Testis (tissue), 3 donors: Measurements from ENCODE around the gene SUCLG2. TPM values are rescaled to one million over a fixed set of nuclear protein-coding genes. Genes with fewer than 3 reads are reported as not detected.

ENCODE experiments used
- DNase-seq: peaks from one replicate; pipeline ENCODE4 v3.0.0-alpha.2; 2019
- H3K27ac ChIP-seq, 2 donors: fragments of 200-600 bp; sonication (generic); one replicate each; pipeline ENCODE4 v1.5.1; 2019
- H3K27me3 ChIP-seq: fragments of 200-600 bp; sonication (generic); one replicate; pipeline ENCODE4 v1.5.1; 2019
- H3K36me3 ChIP-seq: fragments of 200-600 bp; sonication (generic); one replicate; pipeline ENCODE4 v1.5.1; 2017; ENCODE audit warnings: low read depth; ENCODE audit errors: missing control alignments
- H3K4me1 ChIP-seq: fragments of 200-600 bp; sonication (generic); one replicate; pipeline ENCODE4 v1.5.1; 2019
- H3K4me3 ChIP-seq, 2 donors: fragments of 200-600 bp; sonication (generic); one replicate each; pipeline ENCODE4 v1.5.1; 2017 to 2019
- H3K9me3 ChIP-seq: fragments of 200-600 bp; sonication (generic); one replicate; pipeline ENCODE4 v1.5.1; 2017
- CTCF ChIP-seq, 3 experiments: fragments of 450-650 bp in 2 of 3; fragments of 200-600 bp in 1 of 3; sonication (generic) in 1 of 3; IDR thresholded peaks; one replicate each; pipeline ENCODE4 v1.5.1; 2016 to 2019; ENCODE audit warnings: antibody characterized with exemption in 3 of 3, mild to moderate bottlenecking in 2 of 3, moderate library complexity in 1 of 3
- POLR2A ChIP-seq: fragments of 450-650 bp; IDR thresholded peaks from one replicate; pipeline ENCODE4 v1.6.1; 2017; ENCODE audit warnings: antibody characterized with exemption, mild to moderate bottlenecking, moderate library complexity
- WGBS, 2 donors: methylation state at CpG; one replicate each; pipeline ENCODE4 v1.1.5; 2018; 5-methylcytosine and 5-hydroxymethylcytosine counted together
- intact Hi-C: fragments of 100-400 bp; cut with DNase I; formaldehyde crosslinking; loops from one replicate; pipeline ENCODE4 v1.15.1; 2023; ENCODE audit warnings: low total_unique reads
- polyA plus RNA-seq: library from polyadenylated mRNA; stranded (reverse); fragments of 350-450 nt; fragmentation: Illumina TruSeq; extraction: RNeasy Lipid Tissue Mini Kit (QIAGEN cat#74804); gene quantifications from one replicate; pipeline ENCODE4 v1.2.3, GENCODE V29; 2014; ENCODE audit warnings: low read depth, low replicate concordance; ENCODE audit not compliant: insufficient read depth
- total RNA-seq, 2 donors: library from RNA; depleted of rRNA; stranded (reverse); fragments of >200 nt; gene quantifications; one replicate each; pipeline ENCODE4 v1.2.3, GENCODE V29; 2016

The SUCLG2 gene
- total and polyA plus RNA-seq, 3 donors from 2014 or later: 18.0 to 28.7 (median 23.8) TPM

DNA sequence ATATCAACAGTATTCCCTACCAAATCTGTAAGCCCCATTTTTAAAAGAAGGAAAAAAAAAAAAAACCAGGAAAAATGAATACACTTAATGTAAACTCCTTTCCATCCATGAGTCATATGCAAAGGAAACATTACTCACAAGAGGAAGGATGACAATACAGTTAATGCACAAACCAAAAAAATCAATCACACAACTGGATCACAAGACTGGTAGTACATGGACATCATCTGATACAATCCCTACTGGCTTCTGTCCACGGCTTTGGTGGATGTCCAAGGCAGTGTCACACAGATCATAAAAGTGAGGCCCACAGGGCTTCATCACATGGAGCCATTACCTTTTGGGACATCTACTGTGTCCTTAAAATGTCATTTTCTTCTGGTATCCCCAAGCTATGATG, 44.0 kb downstream of the SUCLG2 start:
- H3K9me3 ChIP-seq: no peaks in the 10 kb centered on the region
- no peak for DNase-seq
- no peaks in the 10 kb centered on the region for H3K4me1 ChIP-seq
- H3K4me3 ChIP-seq: no peak overlapping the region
- TF ChIP-seq POLR2A (no peak), CTCF (IDR thresholded peaks at IDR 0.05) (no peak)
- no peak overlapping the region for H3K27ac ChIP-seq
- no peaks in the 10 kb centered on the region for H3K36me3 ChIP-seq
- 95 to 100% methylated on average over 1 of the region's 1 CpG for WGBS, 2 donors
- no peaks in the 10 kb centered on the region for H3K27me3 ChIP-seq
- intact Hi-C loops: no loop called here

- DNase-seq: no peak
- Histone ChIP-seq H3K9me3 (no peaks in the 10 kb centered on the region), H3K27me3 (no peaks in the 10 kb centered on the region), H3K36me3 (no peaks in the 10 kb centered on the region), H3K4me3 (no peak overlapping the region), H3K27ac (no peak overlapping the region), H3K4me1 (no peaks in the 10 kb centered on the region)
- TF ChIP-seq CTCF (IDR thresholded peaks at IDR 0.05) (no peak), POLR2A (no peak)
- intact Hi-C loops: no loop called here
Observed at GRCh38 chr3:67609709-67610108, 44.7 kb downstream of the SUCLG2 start.

DNA sequence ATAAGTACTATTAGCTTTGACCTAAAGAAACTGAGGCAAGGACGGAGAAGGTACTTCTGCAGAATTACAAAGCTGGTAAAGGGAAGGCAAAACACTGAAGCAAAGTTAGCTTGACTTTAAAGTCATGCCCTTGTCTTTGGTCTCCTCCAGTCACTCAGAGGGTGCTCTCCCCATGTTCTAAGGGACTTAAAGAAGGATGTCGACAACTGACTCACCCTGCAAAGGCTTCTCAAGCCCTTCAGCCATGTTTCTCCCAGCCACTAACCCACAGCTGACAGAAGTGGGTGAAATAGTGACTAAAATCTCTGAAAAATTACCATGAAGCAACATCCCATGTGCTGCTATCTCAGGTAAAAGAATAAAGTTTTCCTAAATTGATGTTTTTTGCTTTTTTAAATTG, 46.4 kb downstream of the SUCLG2 start:
- DNase-seq: no peak
- intact Hi-C loops: no loop called here
- no peaks in the 10 kb centered on the region for H3K36me3 ChIP-seq
- H3K4me3 ChIP-seq: no peak overlapping the region
- TF ChIP-seq POLR2A (no peak), CTCF (IDR thresholded peaks at IDR 0.05) (no peak)
- no peaks in the 10 kb centered on the region for H3K9me3 ChIP-seq
- no peak overlapping the region for H3K27ac ChIP-seq
- no peaks in the 10 kb centered on the region for H3K27me3 ChIP-seq
- WGBS, 2 donors: 93 to 96% methylated on average over 2 of the region's 2 CpGs
- no peaks in the 10 kb centered on the region for H3K4me1 ChIP-seq

- TF ChIP-seq POLR2A: no peak
- TF ChIP-seq CTCF (IDR thresholded peaks at IDR 0.05): no peak
- WGBS, 2 donors: 80% methylated on average over 1 of the region's 1 CpG
- no peaks in the 10 kb centered on the region for H3K27me3 ChIP-seq
- no peaks in the 10 kb centered on the region for H3K4me1 ChIP-seq
- no peaks in the 10 kb centered on the region for H3K9me3 ChIP-seq
- no peak overlapping the region for H3K4me3 ChIP-seq
- DNase-seq: no peak
- no peak overlapping the region for H3K27ac ChIP-seq
- intact Hi-C loops: no loop called here
- no peaks in the 10 kb centered on the region for H3K36me3 ChIP-seq
Observed at GRCh38 chr3:67605377-67605776, 49.0 kb downstream of the SUCLG2 start.

DNA sequence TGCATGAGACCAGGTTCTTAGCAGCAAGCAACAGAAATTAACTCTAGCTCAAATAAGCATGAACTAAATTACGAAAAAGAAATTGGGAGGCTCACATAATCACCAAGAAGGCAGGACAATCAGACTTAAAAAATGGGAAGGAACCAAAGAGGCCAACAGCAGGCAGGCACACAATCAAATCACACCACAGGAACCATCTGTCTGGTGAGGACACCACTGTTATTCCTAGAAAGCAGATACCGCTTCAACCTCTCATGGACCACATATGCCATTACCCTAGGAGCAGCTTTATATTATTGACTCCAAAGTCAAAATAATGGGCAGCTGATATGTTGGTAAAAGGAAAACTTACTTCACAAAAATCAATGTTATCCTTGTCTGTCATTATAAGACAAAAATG, 51.6 kb downstream of the SUCLG2 start:
- Histone ChIP-seq H3K27ac (no peak overlapping the region), H3K4me3 (no peak overlapping the region), H3K9me3 (no peaks in the 10 kb centered on the region), H3K36me3 (no peaks in the 10 kb centered on the region), H3K27me3 (no peaks in the 10 kb centered on the region), H3K4me1 (no peaks in the 10 kb centered on the region)
- WGBS, 2 donors: 90 to 91% methylated on average over 2 of the region's 2 CpGs
- no peak for DNase-seq
- intact Hi-C loops: no loop called here
- no peak for TF ChIP-seq POLR2A
- no peak for TF ChIP-seq CTCF (IDR thresholded peaks at IDR 0.05)
